OCI-LY3 (cell line): ENCODE data around the gene ADPGK.

Experiments
- H2AFZ ChIP-seq: fragments of 200-600, 300-600 bp; shearing (Covaris generic); 2 replicates; pipeline ENCODE4 v1.6.0; 2014; ENCODE audit warnings: antibody characterized with exemption, low read depth, low read length
- H3K27ac ChIP-seq: fragments of 200-600, 300-600 bp; sonication (generic); 2 replicates; pipeline ENCODE4 v1.5.1; 2014; ENCODE audit warnings: mild to moderate bottlenecking, low read length, moderate library complexity, mixed read lengths
- H3K27me3 ChIP-seq: fragments of 200-600, 300-600 bp; sonication (generic); 2 replicates; pipeline ENCODE4 v1.6.1; 2014; ENCODE audit warnings: low read depth, low read length, mixed read lengths
- H3K36me3 ChIP-seq: fragments of 200-600, 300-600 bp; sonication (generic); replicated peaks from 2 replicates; pipeline ENCODE3; 2014; ENCODE audit warnings: low read depth, low read length, mixed read lengths
- H3K4me1 ChIP-seq: fragments of 300-600, 200-600 bp; sonication (generic); 2 replicates; pipeline ENCODE4 v1.6.1; 2014; ENCODE audit warnings: low read length, mixed read lengths
- H3K4me2 ChIP-seq: fragments of 200-600, 300-600 bp; sonication (generic); 2 replicates; pipeline ENCODE4 v1.6.1; 2014; ENCODE audit warnings: low read length, mixed read lengths
- H3K4me3 ChIP-seq: fragments of 300-600, 200-600 bp; sonication (generic); 2 replicates; pipeline ENCODE4 v1.5.1; 2014; ENCODE audit warnings: antibody characterized with exemption, mild to moderate bottlenecking, low read length, moderate library complexity
- H3K79me2 ChIP-seq: fragments of 300-600, 200-600 bp; shearing (Covaris generic); 2 replicates; pipeline ENCODE4 v1.6.1; 2014; ENCODE audit warnings: mild to moderate bottlenecking, low read length, mixed read lengths
- H3K9ac ChIP-seq: fragments of 300-600, 200-600 bp; shearing (Covaris generic); 2 replicates; pipeline ENCODE4 v1.6.0; 2014; ENCODE audit warnings: mild to moderate bottlenecking, low read length, moderate library complexity
- H3K9me3 ChIP-seq: fragments of 200-600, 300-600 bp; shearing (Covaris generic); 2 replicates; pipeline ENCODE4 v1.6.1; 2014; ENCODE audit warnings: low read length, mixed read lengths; ENCODE audit not compliant: insufficient read depth
- H4K20me1 ChIP-seq: fragments of 200-600, 300-600 bp; sonication (generic); 2 replicates; pipeline ENCODE4 v1.6.1; 2016; ENCODE audit warnings: low read length, mixed read lengths; ENCODE audit not compliant: insufficient read depth
- EZH2phosphoT487 ChIP-seq: fragments of 200-600 bp; shearing (Covaris generic); IDR thresholded peaks from 2 replicates; pipeline ENCODE4 v1.6.1; 2018; ENCODE audit warnings: antibody characterized with exemption, mixed run types, low read depth
- TF ChIP-seq, protein P1 (sequence below): fragments of 200-600, 300-600 bp; sonication (generic); IDR thresholded peaks from 2 replicates; pipeline ENCODE4 v1.5.1; 2014; ENCODE audit warnings: antibody characterized with exemption, low read length, low read depth

ADPGK gene

DNA sequence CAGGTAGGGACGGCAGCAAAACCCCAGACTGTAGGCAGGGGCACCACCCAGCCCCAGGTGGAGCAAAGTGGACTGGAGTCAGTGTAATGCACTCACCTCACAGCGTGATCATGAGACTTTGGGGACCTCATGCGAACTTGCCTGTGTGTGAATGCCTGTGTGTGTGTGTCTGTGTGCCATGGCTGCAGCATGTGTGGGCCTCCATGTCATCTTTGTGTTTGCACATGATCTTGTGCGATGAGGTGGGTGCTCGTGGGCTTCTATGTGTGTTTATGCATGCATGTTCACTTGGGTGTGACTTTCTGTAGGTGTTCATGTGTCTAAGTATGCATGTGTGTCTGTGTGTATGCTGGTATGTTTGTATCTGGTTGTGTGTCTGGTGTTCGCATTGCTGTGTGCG is 41.2 kb upstream of the ADPGK start:
- Histone ChIP-seq H3K4me3 (no peak overlapping the region), H3K36me3 (no peaks in the 10 kb centered on the region), H3K4me2 (no peak overlapping the region), H4K20me1 (no peaks in the 10 kb centered on the region), H3K27ac (no peak overlapping the region), H3K9me3 (no peaks in the 10 kb centered on the region), H3K9ac (no peak overlapping the region), H2AFZ (no peak overlapping the region), H3K4me1 (no peaks in the 10 kb centered on the region), H3K27me3 (peaks cover 17% of the 10 kb centered on the region), H3K79me2 (no peaks in the 10 kb centered on the region)
- no peak for TF ChIP-seq EZH2phosphoT487
- TF ChIP-seq, protein P1, sequence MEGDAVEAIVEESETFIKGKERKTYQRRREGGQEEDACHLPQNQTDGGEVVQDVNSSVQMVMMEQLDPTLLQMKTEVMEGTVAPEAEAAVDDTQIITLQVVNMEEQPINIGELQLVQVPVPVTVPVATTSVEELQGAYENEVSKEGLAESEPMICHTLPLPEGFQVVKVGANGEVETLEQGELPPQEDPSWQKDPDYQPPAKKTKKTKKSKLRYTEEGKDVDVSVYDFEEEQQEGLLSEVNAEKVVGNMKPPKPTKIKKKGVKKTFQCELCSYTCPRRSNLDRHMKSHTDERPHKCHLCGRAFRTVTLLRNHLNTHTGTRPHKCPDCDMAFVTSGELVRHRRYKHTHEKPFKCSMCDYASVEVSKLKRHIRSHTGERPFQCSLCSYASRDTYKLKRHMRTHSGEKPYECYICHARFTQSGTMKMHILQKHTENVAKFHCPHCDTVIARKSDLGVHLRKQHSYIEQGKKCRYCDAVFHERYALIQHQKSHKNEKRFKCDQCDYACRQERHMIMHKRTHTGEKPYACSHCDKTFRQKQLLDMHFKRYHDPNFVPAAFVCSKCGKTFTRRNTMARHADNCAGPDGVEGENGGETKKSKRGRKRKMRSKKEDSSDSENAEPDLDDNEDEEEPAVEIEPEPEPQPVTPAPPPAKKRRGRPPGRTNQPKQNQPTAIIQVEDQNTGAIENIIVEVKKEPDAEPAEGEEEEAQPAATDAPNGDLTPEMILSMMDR, result no peak

DNA sequence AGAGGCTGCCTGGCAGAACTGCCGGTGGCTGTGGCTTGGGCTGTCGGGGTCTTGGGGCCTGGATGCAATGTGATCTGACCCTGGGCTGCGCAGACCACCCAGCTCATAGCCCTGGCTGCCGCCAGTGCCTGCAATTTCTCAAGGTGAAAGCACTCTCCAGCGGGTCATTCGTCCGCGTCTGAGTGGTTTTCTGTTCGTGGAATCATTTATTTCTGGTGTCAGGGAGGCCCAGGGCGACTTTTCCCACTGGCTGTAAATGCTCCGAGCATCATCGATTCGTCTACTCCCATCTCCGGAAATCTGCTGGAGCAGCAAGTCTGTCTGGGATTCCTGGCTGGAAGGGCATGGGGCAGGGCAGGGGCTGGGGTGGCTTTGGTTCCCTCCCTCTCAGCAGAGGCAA is 40.6 kb upstream of the ADPGK start:
- H3K27me3 ChIP-seq, result peaks cover 17% of the 10 kb centered on the region; the same call in 1 of the 2 replicates
- no peak overlapping the region for H3K4me3 ChIP-seq

DNA sequence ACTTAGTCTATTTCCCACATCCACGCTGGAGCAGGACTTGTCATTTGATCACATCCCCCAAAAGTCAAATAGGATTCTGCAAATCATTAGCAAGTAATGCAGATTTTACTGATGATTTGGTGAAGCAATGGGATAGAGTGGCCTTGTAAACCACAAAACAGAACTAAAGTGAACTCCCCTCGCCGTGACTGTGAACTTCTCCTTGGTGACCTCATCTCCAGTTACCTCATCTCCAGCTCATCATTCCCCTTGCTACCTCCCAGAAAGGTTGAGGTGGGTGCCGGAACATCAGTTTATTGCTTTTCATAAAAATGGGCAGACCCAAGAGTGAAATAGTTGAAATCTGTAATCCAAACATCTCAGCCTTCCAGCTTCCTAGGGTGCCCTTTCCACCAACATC is 36.7 kb upstream of the ADPGK start:
- Histone ChIP-seq H3K27ac (no peak overlapping the region), H3K4me1 (no peaks in the 10 kb centered on the region), H4K20me1 (no peaks in the 10 kb centered on the region), H2AFZ (no peak overlapping the region), H3K9ac (no peak overlapping the region), H3K27me3 (peaks cover 25% of the 10 kb centered on the region), H3K4me3 (no peak overlapping the region), H3K9me3 (no peaks in the 10 kb centered on the region), H3K79me2 (no peaks in the 10 kb centered on the region), H3K4me2 (no peak overlapping the region), H3K36me3 (no peaks in the 10 kb centered on the region)
- TF ChIP-seq, protein P1, result no peak
- no peak for TF ChIP-seq EZH2phosphoT487

More for the DNA sequence above, 40.6 kb upstream of the ADPGK start:
- H3K27ac ChIP-seq, result no peak overlapping the region
- no peaks in the 10 kb centered on the region for H3K36me3 ChIP-seq
- no peaks in the 10 kb centered on the region for H3K79me2 ChIP-seq
- H4K20me1 ChIP-seq, result no peaks in the 10 kb centered on the region
- no peaks in the 10 kb centered on the region for H3K9me3 ChIP-seq
- no peak overlapping the region for H3K4me2 ChIP-seq
- H3K9ac ChIP-seq, result no peak overlapping the region
- TF ChIP-seq EZH2phosphoT487, result no peak
- TF ChIP-seq, protein P1, result no peak
- H3K4me1 ChIP-seq, result no peaks in the 10 kb centered on the region
- H2AFZ ChIP-seq, result no peak overlapping the region

DNA sequence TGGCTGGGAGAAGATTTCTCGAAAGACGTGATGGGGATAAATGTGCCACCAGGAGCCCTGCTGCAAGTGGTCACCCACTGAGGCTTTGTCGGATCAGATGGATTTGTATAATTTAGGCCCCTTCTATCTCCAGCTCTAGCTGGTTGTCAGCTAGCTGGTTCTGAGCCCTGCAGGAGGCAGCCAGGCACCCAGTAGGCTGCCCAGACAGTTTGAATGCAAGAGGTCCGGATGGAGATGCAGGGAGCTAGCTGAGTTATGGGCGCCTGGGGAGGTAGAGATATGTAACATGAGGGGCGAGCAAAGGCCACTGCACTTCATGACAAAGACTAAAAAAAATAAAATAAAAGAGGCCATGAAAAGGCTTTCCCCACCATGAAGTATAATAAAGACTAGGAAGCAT is 35.1 kb upstream of the ADPGK start:
- no peak overlapping the region for H3K27ac ChIP-seq
- TF ChIP-seq, protein P1, result no peak
- no peak for TF ChIP-seq EZH2phosphoT487
- H3K9ac ChIP-seq, result no peak overlapping the region
- no peaks in the 10 kb centered on the region for H4K20me1 ChIP-seq
- no peak overlapping the region for H2AFZ ChIP-seq
- no peaks in the 10 kb centered on the region for H3K4me1 ChIP-seq
- H3K4me3 ChIP-seq, result no peak overlapping the region
- no peaks in the 10 kb centered on the region for H3K9me3 ChIP-seq
- H3K36me3 ChIP-seq, result no peaks in the 10 kb centered on the region
- H3K4me2 ChIP-seq, result no peak overlapping the region
- H3K79me2 ChIP-seq, result no peaks in the 10 kb centered on the region
- peaks cover 33% of the 10 kb centered on the region for H3K27me3 ChIP-seq
